COR-L47 (cell line): ENCODE data around the gene ANKS3.
A peak's percentile ranks its signal among the peaks of the same experiment; 100 is the strongest.

ENCODE experiments used
- DNase-seq: peaks from one replicate; lab custom pipeline; 2025; lab: John Stamatoyannopoulos, UW

The ANKS3 gene

GRCh38 chr16:4734063-4734729 is at the start of gene ANKS3, which contains the start of gene DNAAF8:
Gene ANKS3, minus strand, starts transcription at chr16:4734271. Its CDS starts 4,122 bp downstream, at chr16:4730149.
Gene DNAAF8, plus strand, starts transcription at chr16:4734537. Its CDS starts 1,978 bp downstream, at chr16:4736515.
- peak; percentile 91 for DNase-seq

- DNase-seq: no peak
Measured at GRCh38 chr16:4783251-4783950, 49.3 kb upstream of the ANKS3 start.

GRCh38 chr16:4780235-4780634 is 46.2 kb upstream of the ANKS3 start:
- DNase-seq: no peak

- DNase-seq: no peak
Measured at GRCh38 chr16:4778050-4778392, 44.0 kb upstream of the ANKS3 start.

- DNase-seq: no peak
Measured at GRCh38 chr16:4777339-4778049, 43.4 kb upstream of the ANKS3 start.

GRCh38 chr16:4776141-4776705 is 42.2 kb upstream of the ANKS3 start:
- DNase-seq: no peak

GRCh38 chr16:4775005-4775404 is 40.9 kb upstream of the ANKS3 start:
- no peak for DNase-seq

- DNase-seq: no peak
Measured at GRCh38 chr16:4772351-4772750, 38.3 kb upstream of the ANKS3 start.

GRCh38 chr16:4771646-4772045 is 37.6 kb upstream of the ANKS3 start:
- DNase-seq: no peak

- no peak for DNase-seq
Measured at GRCh38 chr16:4769306-4769638, 35.2 kb upstream of the ANKS3 start.

GRCh38 chr16:4768549-4769305 is 34.7 kb upstream of the ANKS3 start:
- DNase-seq: peak; percentile 95

GRCh38 chr16:4767872-4768548 is 33.9 kb upstream of the ANKS3 start:
- no peak for DNase-seq

- DNase-seq: peak; percentile 95
Measured at GRCh38 chr16:4766875-4767628, 33.0 kb upstream of the ANKS3 start, which contains the start of gene ZNF500. Gene ZNF500, minus strand, starts transcription at chr16:4767162. Its CDS starts 1,184 bp downstream, at chr16:4765978.

GRCh38 chr16:4765511-4766474 is 31.7 kb upstream of the ANKS3 start:
- no peak for DNase-seq

- DNase-seq: no peak
Measured at GRCh38 chr16:4763791-4764190, 29.7 kb upstream of the ANKS3 start.

- DNase-seq: no peak
Measured at GRCh38 chr16:4762205-4762604, 28.1 kb upstream of the ANKS3 start.

GRCh38 chr16:4760221-4760910 is 26.3 kb upstream of the ANKS3 start:
- no peak for DNase-seq

GRCh38 chr16:4755687-4756086 is 21.6 kb upstream of the ANKS3 start:
- no peak for DNase-seq

- no peak for DNase-seq
Measured at GRCh38 chr16:4754865-4755264, 20.8 kb upstream of the ANKS3 start.
